H54 (cell line): ENCODE measurements around the gene CDPF1.

ENCODE experiments used
- DNase-seq: peaks from one replicate; pipeline ENCODE4 v3.0.0; 2011; ENCODE audit warnings: low spot score, mixed read lengths; ENCODE audit not compliant: insufficient read length
- FAIRE-seq: peaks from 3 replicates; lab custom pipeline; 2011; peaks lifted over from hg19 to GRCh38; lab: Jason Lieb, UNC
- POLR2A ChIP-seq: IDR thresholded peaks from 2 replicates; pipeline ENCODE4 v1.6.1; 2011; ENCODE audit warnings: low read depth, mild to moderate bottlenecking, low read length

The CDPF1 gene, protein sequence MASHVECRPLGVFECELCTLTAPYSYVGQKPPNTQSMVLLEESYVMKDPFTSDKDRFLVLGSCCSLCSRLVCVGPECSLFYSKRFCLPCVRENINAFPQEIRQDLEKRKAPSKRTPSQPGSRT

DNA sequence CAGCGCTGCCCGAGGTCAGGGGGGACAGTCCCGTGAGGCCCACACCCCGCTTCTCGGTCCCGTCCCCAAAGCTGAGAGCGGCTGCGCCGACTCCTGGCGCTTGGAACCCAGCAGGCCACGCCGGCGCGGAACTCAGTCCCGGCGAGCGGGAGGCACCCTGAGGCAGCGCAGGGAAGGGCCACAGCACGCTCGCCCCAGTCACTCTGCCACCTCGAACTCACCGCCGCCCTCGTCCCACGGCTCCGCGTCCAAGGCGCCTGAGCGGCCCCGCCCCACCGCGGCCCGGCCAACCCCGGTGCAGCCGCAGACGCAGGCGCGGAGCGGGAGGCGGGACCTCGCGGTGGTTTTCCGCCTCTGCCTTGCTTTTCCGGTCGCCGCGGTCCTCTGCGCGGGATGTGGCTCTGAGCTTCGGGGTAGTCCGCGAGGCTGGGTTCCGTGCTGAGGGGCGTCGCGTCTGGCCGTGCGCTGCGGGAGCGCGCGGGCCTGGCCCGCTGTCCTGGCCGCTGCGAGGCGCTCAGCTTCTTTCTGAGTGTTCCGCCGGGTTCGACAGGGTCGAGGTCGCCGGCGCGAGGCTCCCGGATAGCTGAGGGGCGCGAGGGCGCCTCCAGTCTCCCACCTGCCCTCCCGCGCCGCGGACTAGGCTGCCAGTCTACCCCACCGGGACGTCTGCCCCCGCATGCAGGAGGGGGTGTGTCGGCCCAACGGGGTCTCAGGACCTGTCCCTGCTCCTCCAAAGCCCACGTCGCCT is at the start of gene CDPF1:
Gene CDPF1 (minus strand): TSS at position 259 of the 748 bp plus-strand sequence. CDS start 2,009 bp downstream, outside the sequence.
- TF ChIP-seq POLR2A: peak; percentile 90
- peak; percentile 83 for DNase-seq
- FAIRE-seq: peak; percentile 33

DNA sequence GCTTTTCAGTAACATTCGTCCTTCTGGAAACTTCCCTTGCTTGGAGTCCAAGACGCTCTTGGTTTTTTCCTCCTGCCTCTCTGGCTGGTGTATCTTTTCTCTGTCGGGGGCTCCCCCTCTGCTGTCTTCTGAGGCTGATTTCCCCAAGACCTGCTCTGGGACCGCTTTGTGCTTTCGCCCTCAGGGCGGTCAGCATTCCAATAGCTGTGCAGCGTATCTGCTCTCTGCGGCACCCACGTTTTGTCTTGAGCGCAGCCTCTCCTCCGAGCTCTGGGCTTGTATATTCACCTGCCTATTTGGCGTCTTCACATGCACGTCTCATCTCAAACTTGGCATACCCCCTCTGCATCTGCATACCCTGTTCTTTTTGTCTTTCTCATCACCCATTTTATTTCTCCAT is 49.0 kb upstream of the CDPF1 start:
- no peak for TF ChIP-seq POLR2A
- DNase-seq: no peak
- FAIRE-seq: no peak

DNA sequence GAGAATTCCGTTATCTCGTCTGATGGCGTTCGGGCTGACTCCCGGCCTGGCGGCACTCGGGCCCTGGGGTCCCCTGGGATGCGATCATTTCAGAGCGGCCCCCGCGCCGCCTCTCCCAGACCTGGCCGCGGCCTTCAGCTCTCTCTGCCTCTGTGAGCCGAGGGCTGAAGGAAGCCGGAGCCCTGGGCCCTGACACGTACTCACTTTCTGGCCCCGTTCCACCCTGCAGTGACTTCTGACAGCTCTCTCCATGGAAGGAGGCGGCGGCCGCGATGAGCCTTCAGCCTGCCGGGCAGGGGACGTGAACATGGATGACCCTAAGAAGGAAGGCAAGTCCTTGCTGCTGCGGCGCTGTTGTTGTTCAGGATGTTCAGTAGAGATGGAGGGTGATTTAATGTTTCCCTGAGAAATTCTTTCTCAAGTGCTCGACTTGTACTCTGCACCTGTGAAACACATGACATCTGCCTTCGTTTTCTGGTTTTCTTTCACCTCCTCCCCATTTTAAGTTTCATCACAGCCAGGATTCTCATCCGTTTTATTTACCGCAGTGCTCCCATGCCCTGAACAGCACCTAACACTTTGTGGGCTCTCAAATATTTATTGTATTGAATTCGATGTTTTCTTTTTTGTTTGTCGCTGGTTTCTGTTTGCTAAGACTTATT is 47.2 kb upstream of the CDPF1 start:
- FAIRE-seq (no peak), DNase-seq (peak; percentile 22)
- no peak for TF ChIP-seq POLR2A

- no peak for TF ChIP-seq POLR2A
- FAIRE-seq: no peak
- DNase-seq: peak; percentile 94
Measured at GRCh38 chr22:46296257-46297150, 46.4 kb upstream of the CDPF1 start, which contains the start of gene GTSE1. GTSE1 (plus strand) TSS chr22:46296870; CDS start chr22:46297401, 531 bp downstream.

- TF ChIP-seq POLR2A: no peak
- DNase-seq (no peak), FAIRE-seq (no peak)
Measured at GRCh38 chr22:46295277-46295971, 45.3 kb upstream of the CDPF1 start.

GRCh38 chr22:46294784-46295183 is 44.7 kb upstream of the CDPF1 start:
- FAIRE-seq: no peak
- no peak for TF ChIP-seq POLR2A
- no peak for DNase-seq

- DNase-seq (no peak), FAIRE-seq (no peak)
- no peak for TF ChIP-seq POLR2A
Measured at GRCh38 chr22:46293577-46294260, 43.6 kb upstream of the CDPF1 start.

GRCh38 chr22:46292732-46293131 is 42.6 kb upstream of the CDPF1 start:
- TF ChIP-seq POLR2A: no peak
- DNase-seq (no peak), FAIRE-seq (no peak)

DNA sequence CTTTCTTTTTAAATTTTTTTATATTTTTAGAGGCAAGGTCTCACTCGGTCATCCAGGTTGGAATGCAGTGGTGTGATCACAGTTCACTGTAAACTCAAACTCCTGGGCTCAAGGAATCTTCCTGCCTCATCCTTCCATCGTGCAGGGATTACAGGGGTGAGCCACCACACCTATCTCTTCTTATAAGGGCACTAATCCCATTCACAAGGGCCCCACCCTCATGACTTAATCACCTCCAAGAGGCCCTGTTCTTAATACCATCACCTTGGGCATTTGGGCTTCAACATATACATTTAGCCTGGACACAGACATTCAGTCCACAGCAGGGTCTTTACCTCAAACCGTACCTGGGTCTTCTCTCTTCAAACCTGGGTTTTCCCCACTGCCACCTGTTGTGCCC is 42.1 kb upstream of the CDPF1 start:
- no peak for FAIRE-seq
- DNase-seq: no peak
- TF ChIP-seq POLR2A: no peak

DNA sequence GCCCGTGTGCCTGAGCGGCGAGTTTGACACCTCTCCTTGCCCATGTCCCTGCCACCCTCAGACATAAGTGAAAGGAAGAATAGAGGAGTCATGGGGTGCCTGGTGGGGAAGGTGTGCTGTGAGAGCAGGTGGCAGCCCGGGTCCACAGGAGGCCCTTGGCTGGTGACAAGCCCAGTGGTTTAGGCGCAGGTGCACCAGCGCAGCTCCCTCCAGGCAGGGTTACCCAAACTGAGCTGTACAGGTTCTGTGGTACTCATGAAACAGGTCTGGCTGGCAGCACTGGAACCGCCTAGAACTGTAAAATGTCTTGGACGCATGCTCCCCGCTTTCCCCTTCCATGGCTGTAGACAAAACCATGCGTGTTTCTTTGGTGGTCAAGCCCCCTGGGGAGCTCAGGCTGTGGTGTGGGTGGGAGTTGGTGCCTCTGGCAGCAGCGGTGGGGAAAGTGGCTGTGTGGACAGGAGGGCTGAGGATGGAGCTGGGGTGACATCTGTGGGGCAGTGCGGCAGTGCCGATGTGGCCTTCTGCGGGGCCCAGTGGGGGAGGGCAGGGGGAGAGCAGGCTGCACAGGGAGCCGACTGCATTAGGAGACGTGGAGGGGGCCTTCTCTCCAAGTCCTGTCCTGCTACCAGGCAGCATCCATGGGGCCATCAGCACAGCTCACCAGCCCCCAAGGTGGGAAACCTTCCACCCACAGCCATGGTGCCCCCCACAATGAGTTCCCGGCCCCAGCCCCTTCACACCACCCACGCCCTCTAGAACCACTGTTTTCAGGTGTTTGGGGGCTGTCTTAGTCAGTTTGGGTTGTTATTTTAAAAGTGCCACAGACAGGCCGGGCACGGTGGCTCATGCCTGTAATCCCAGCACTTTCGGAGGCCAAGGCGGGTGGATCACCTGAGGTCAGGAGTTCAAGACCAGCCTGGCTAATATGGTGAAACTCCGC is 41.0 kb upstream of the CDPF1 start:
- TF ChIP-seq POLR2A: no peak
- DNase-seq (no peak), FAIRE-seq (no peak)

GRCh38 chr22:46290121-46290842 is 40.2 kb upstream of the CDPF1 start:
- no peak for FAIRE-seq
- no peak for TF ChIP-seq POLR2A
- DNase-seq: no peak
